Activated CD4-positive, alpha-beta T cell treated with anti-CD3 and anti-CD28 coated beads for 36 hours (primary cell): Measurements from ENCODE around the gene OSBPL9. TPM values are rescaled to one million over a fixed set of nuclear protein-coding genes. Genes with fewer than 3 reads are reported as not detected.

Source experiments
- ATAC-seq: fragments of 200-7000 bp; cut with Tn5 transposase; one replicate; pipeline ENCODE4 v1.10.0; 2021; ENCODE audit warnings: mild to moderate bottlenecking, moderate library complexity
- CTCF ChIA-PET: fragments of 350-600 bp; sonication (Branson Sonifier 250); formaldehyde crosslinking; loops from one replicate; lab custom pipeline; 2021; ENCODE audit warnings: antibody characterized with exemption; lab: Charles Lee
- POLR2A ChIA-PET: fragments of 350-600 bp; sonication (Branson Sonifier 250); formaldehyde crosslinking; loops from one replicate; lab custom pipeline; 2021; ENCODE audit warnings: antibody characterized with exemption, inconsistent platforms; lab: Charles Lee
- DNase-seq: peaks from one replicate; pipeline ENCODE4 v3.0.0-alpha.2; 2020
- H3K27ac Mint-ChIP-seq: one replicate; pipeline ENCODE4 v1.8.0; 2021; ENCODE audit warnings: mixed read lengths
- H3K27me3 Mint-ChIP-seq: one replicate; pipeline ENCODE4 v1.8.0; 2021; ENCODE audit warnings: mixed read lengths
- H3K36me3 Mint-ChIP-seq: one replicate; pipeline ENCODE4 v1.8.0; 2021; ENCODE audit warnings: low read depth, mixed read lengths
- H3K4me1 Mint-ChIP-seq: one replicate; pipeline ENCODE4 v1.8.0; 2021; ENCODE audit warnings: mixed read lengths
- H3K4me3 Mint-ChIP-seq: one replicate; pipeline ENCODE4 v1.8.0; 2021; ENCODE audit warnings: mild to moderate bottlenecking, moderate library complexity, mixed read lengths
- H3K9me3 Mint-ChIP-seq: one replicate; pipeline ENCODE4 v1.8.0; 2021; ENCODE audit warnings: low read depth, mixed read lengths
- intact Hi-C, 2 experiments: fragments of 100-400 bp; cut with DNase I in 1 of 2; cut with micrococcal nuclease in 1 of 2; formaldehyde crosslinking; loops; one replicate each; pipeline versions ENCODE4 v1.14.2 to v1.15.1; 2022 to 2024; cut with DNase I, micrococcal nuclease
- total RNA-seq, 2 experiments: library from RNA; stranded (reverse); gene quantifications; one replicate each; pipeline ENCODE4 v1.2.3, GENCODE V29; 2021

Gene OSBPL9
- total RNA-seq, 2 experiments from 2014 or later, result 46.2 to 64.5 TPM

GRCh38 chr1:51576923-51577322 lies 40.0 kb upstream of the OSBPL9 start:
- intact Hi-C loops, result no loop called here
- DNase-seq (no peak), ATAC-seq (no peak)
- H3K36me3 Mint-ChIP-seq, result no peaks in the 10 kb centered on the region
- H3K27ac Mint-ChIP-seq, result no peak overlapping the region
- peaks cover 2% of the 10 kb centered on the region for H3K9me3 Mint-ChIP-seq
- H3K27me3 Mint-ChIP-seq, result no peaks in the 10 kb centered on the region
- peaks cover 14% of the 10 kb centered on the region for H3K4me1 Mint-ChIP-seq
- H3K4me3 Mint-ChIP-seq, result no peak overlapping the region
- POLR2A ChIA-PET, result no interaction called here
- CTCF ChIA-PET, result no interaction called here

GRCh38 chr1:51578383-51579109 lies 38.3 kb upstream of the OSBPL9 start:
- H3K36me3 Mint-ChIP-seq, result no peaks in the 10 kb centered on the region
- no peak overlapping the region for H3K4me3 Mint-ChIP-seq
- ChIA-PET POLR2A (no interaction called here), CTCF (no interaction called here)
- DNase-seq (no peak), ATAC-seq (no peak)
- peaks cover 14% of the 10 kb centered on the region for H3K4me1 Mint-ChIP-seq
- H3K27me3 Mint-ChIP-seq, result no peaks in the 10 kb centered on the region
- intact Hi-C loops, result no loop called here
- no peak overlapping the region for H3K27ac Mint-ChIP-seq
- H3K9me3 Mint-ChIP-seq, result peaks cover 2% of the 10 kb centered on the region

GRCh38 chr1:51581238-51581637 lies 35.7 kb upstream of the OSBPL9 start:
- Mint-ChIP-seq H3K4me1 (peaks cover 4% of the 10 kb centered on the region), H3K4me3 (no peak overlapping the region), H3K27me3 (no peaks in the 10 kb centered on the region), H3K9me3 (peaks cover 2% of the 10 kb centered on the region), H3K36me3 (no peaks in the 10 kb centered on the region), H3K27ac (no peak overlapping the region)
- POLR2A ChIA-PET, result no interaction called here
- ATAC-seq (no peak), DNase-seq (no peak)
- CTCF ChIA-PET, result no interaction called here
- intact Hi-C loops, result no loop called here

GRCh38 chr1:51583532-51583931 lies 33.4 kb upstream of the OSBPL9 start:
- Mint-ChIP-seq H3K9me3 (no peaks in the 10 kb centered on the region), H3K27ac (no peak overlapping the region), H3K27me3 (peaks cover under 1% of the 10 kb centered on the region), H3K4me1 (no peaks in the 10 kb centered on the region), H3K4me3 (no peak overlapping the region), H3K36me3 (no peaks in the 10 kb centered on the region)
- intact Hi-C loops, result no loop called here
- no peak for ATAC-seq
- POLR2A ChIA-PET, result no interaction called here
- CTCF ChIA-PET, result no interaction called here
- no peak for DNase-seq

GRCh38 chr1:51584021-51584420 lies 32.9 kb upstream of the OSBPL9 start:
- intact Hi-C loops, result no loop called here
- Mint-ChIP-seq H3K4me1 (no peaks in the 10 kb centered on the region), H3K36me3 (no peaks in the 10 kb centered on the region), H3K27ac (no peak overlapping the region), H3K27me3 (peaks cover 3% of the 10 kb centered on the region), H3K9me3 (no peaks in the 10 kb centered on the region), H3K4me3 (no peak overlapping the region)
- ChIA-PET POLR2A (no interaction called here), CTCF (no interaction called here)
- DNase-seq (no peak), ATAC-seq (no peak)

- CTCF ChIA-PET, result interaction anchor here (0.6 kb wide), 1 partner anchor 614 kb away, joined by 3 read pairs; no protein-coding TSS in a partner anchor
- H3K27ac Mint-ChIP-seq, result no peak overlapping the region
- H3K4me3 Mint-ChIP-seq, result no peak overlapping the region
- no peaks in the 10 kb centered on the region for H3K4me1 Mint-ChIP-seq
- ATAC-seq (no peak), DNase-seq (no peak)
- intact Hi-C loops, result no loop called here
- POLR2A ChIA-PET, result no interaction called here
- no peaks in the 10 kb centered on the region for H3K9me3 Mint-ChIP-seq
- peaks cover 3% of the 10 kb centered on the region for H3K27me3 Mint-ChIP-seq
- H3K36me3 Mint-ChIP-seq, result no peaks in the 10 kb centered on the region
Measured at GRCh38 chr1:51592711-51593110, 24.2 kb upstream of the OSBPL9 start.

- H3K36me3 Mint-ChIP-seq, result no peaks in the 10 kb centered on the region
- ATAC-seq (no peak), DNase-seq (no peak)
- no peaks in the 10 kb centered on the region for H3K27me3 Mint-ChIP-seq
- no peaks in the 10 kb centered on the region for H3K4me1 Mint-ChIP-seq
- H3K4me3 Mint-ChIP-seq, result no peak overlapping the region
- no peaks in the 10 kb centered on the region for H3K9me3 Mint-ChIP-seq
- no peak overlapping the region for H3K27ac Mint-ChIP-seq
- POLR2A ChIA-PET, result no interaction called here
- CTCF ChIA-PET, result interaction anchor here (0.6 kb wide), 1 partner anchor 422 kb away, joined by 3 read pairs; no protein-coding TSS in a partner anchor
- intact Hi-C loops, result no loop called here
Measured at GRCh38 chr1:51594716-51595115, 22.2 kb upstream of the OSBPL9 start.

- H3K9me3 Mint-ChIP-seq, result no peaks in the 10 kb centered on the region
- H3K27ac Mint-ChIP-seq, result no peak overlapping the region
- no peak for DNase-seq
- intact Hi-C loops, result no loop called here
- ATAC-seq, result no peak
- H3K4me1 Mint-ChIP-seq, result no peaks in the 10 kb centered on the region
- H3K4me3 Mint-ChIP-seq, result no peak overlapping the region
- H3K36me3 Mint-ChIP-seq, result no peaks in the 10 kb centered on the region
- ChIA-PET POLR2A (no interaction called here), CTCF (interaction anchor here (0.5 kb wide), 1 partner anchor 712 kb away, joined by 3 read pairs; no protein-coding TSS in a partner anchor)
- no peaks in the 10 kb centered on the region for H3K27me3 Mint-ChIP-seq
Measured at GRCh38 chr1:51600529-51600928, 16.4 kb upstream of the OSBPL9 start.

- no peak for ATAC-seq
- CTCF ChIA-PET, result interaction anchor here (0.5 kb wide), 1 partner anchor 712 kb away, joined by 3 read pairs; no protein-coding TSS in a partner anchor
Measured at GRCh38 chr1:51600965-51601364, 15.9 kb upstream of the OSBPL9 start.

GRCh38 chr1:51605961-51606723 lies 10.8 kb upstream of the OSBPL9 start:
- ChIA-PET CTCF (interaction anchor here (0.6 kb wide), 1 partner anchor 30 kb away, joined by 3 read pairs; no protein-coding TSS in a partner anchor), POLR2A (no interaction called here)
- H3K4me3 Mint-ChIP-seq, result no peak overlapping the region
- intact Hi-C loops, result no loop called here
- H3K9me3 Mint-ChIP-seq, result no peaks in the 10 kb centered on the region
- no peak for DNase-seq
- no peaks in the 10 kb centered on the region for H3K36me3 Mint-ChIP-seq
- H3K4me1 Mint-ChIP-seq, result no peaks in the 10 kb centered on the region
- ATAC-seq, result no peak
- H3K27ac Mint-ChIP-seq, result no peak overlapping the region
- H3K27me3 Mint-ChIP-seq, result peaks cover 2% of the 10 kb centered on the region

More at GRCh38 chr1:51600965-51601364, 15.9 kb upstream of the OSBPL9 start:
- no peak for DNase-seq
- no peak overlapping the region for H3K27ac Mint-ChIP-seq
- H3K36me3 Mint-ChIP-seq, result no peaks in the 10 kb centered on the region
- no peak overlapping the region for H3K4me3 Mint-ChIP-seq
- H3K4me1 Mint-ChIP-seq, result no peaks in the 10 kb centered on the region
- H3K9me3 Mint-ChIP-seq, result no peaks in the 10 kb centered on the region
- H3K27me3 Mint-ChIP-seq, result no peaks in the 10 kb centered on the region
- POLR2A ChIA-PET, result no interaction called here
- intact Hi-C loops, result no loop called here

GRCh38 chr1:51607681-51608095 lies 9.2 kb upstream of the OSBPL9 start:
- no peak overlapping the region for H3K27ac Mint-ChIP-seq
- H3K4me3 Mint-ChIP-seq, result no peak overlapping the region
- ATAC-seq, result no peak
- ChIA-PET CTCF (interaction anchor here (0.6 kb wide), 1 partner anchor 1027 kb away, joined by 3 read pairs; no protein-coding TSS in a partner anchor), POLR2A (interaction anchor here (0.6 kb wide), 1 partner anchor 315 kb away, joined by 3 read pairs; no protein-coding TSS in a partner anchor)
- intact Hi-C loops, result no loop called here
- no peaks in the 10 kb centered on the region for H3K36me3 Mint-ChIP-seq
- no peaks in the 10 kb centered on the region for H3K4me1 Mint-ChIP-seq
- H3K27me3 Mint-ChIP-seq, result peaks cover 2% of the 10 kb centered on the region
- DNase-seq, result no peak
- H3K9me3 Mint-ChIP-seq, result no peaks in the 10 kb centered on the region
